ENCODE data around the gene PIP4K2A. TPM values are rescaled to one million over a fixed set of nuclear protein-coding genes. Genes with fewer than 3 reads are reported as not detected.

PIP4K2A gene
- total and polyA plus RNA-seq, 4 donors = 7.3 to 42.2 (median 27.6) TPM

- no peak for TF ChIP-seq CTCF (IDR thresholded peaks at IDR 0.05; ENCODE audit: control extremely low read depth, extremely low read depth)
- H3K27ac ChIP-seq (ENCODE audit: low read depth in 1 of 2, low read length in 1 of 2) = peak overlapping the region in 1 of 2 donors; percentile 35
- no peaks in the 10 kb centered on the region for H3K9me3 ChIP-seq (ENCODE audit: control insufficient read depth in 4 of 4, insufficient read depth in 3 of 4, low read length in 3 of 4)
- H3K4me1 ChIP-seq (ENCODE audit: control insufficient read depth in 5 of 5, insufficient read depth in 5 of 5, low read length in 5 of 5) = peaks cover 9 to 60% (median 21%) of the 10 kb centered on the region in 5 donors
- DNase-seq = no peak
- H3K9ac ChIP-seq (ENCODE audit: insufficient read depth in 1 of 2, low read length in 2 of 2) = no peak overlapping the region
- no peak for ATAC-seq (ENCODE audit: insufficient read depth, low FRiP score)
- H3K4me3 ChIP-seq = no peak overlapping the region
- no peaks in the 10 kb centered on the region for H3K27me3 ChIP-seq (ENCODE audit: control insufficient read depth in 3 of 3, insufficient read depth in 3 of 3, low read length in 2 of 3)
- 74 to 96% methylated on average over 2 of the region's 2 CpGs for WGBS, 2 donors
- H3K36me3 ChIP-seq (ENCODE audit: control insufficient read depth in 4 of 4, insufficient read depth in 4 of 4, low read length in 4 of 4) = no peaks in the 10 kb centered on the region
These were observed 95.3 kb downstream of the PIP4K2A start for GRCh38 chr10:22619101-22619500.

- no peak overlapping the region for H3K4me3 ChIP-seq
- DNase-seq (no peak), ATAC-seq (ENCODE audit: insufficient read depth, low FRiP score) (no peak)
- no peaks in the 10 kb centered on the region for H3K27me3 ChIP-seq (ENCODE audit: control insufficient read depth in 3 of 3, insufficient read depth in 3 of 3, low read length in 2 of 3)
- H3K9ac ChIP-seq (ENCODE audit: insufficient read depth in 1 of 2, low read length in 2 of 2) = no peak overlapping the region
- H3K36me3 ChIP-seq (ENCODE audit: control insufficient read depth in 4 of 4, insufficient read depth in 4 of 4, low read length in 4 of 4) = no peaks in the 10 kb centered on the region
- H3K27ac ChIP-seq (ENCODE audit: low read depth in 1 of 2, low read length in 1 of 2) = peak overlapping the region; percentile 67 to 71
- H3K4me1 ChIP-seq (ENCODE audit: control insufficient read depth in 5 of 5, insufficient read depth in 5 of 5, low read length in 5 of 5) = peaks cover 9 to 55% (median 18%) of the 10 kb centered on the region in 5 donors
- TF ChIP-seq CTCF (IDR thresholded peaks at IDR 0.05; ENCODE audit: control extremely low read depth, extremely low read depth) = no peak
- no peaks in the 10 kb centered on the region for H3K9me3 ChIP-seq (ENCODE audit: control insufficient read depth in 4 of 4, insufficient read depth in 3 of 4, low read length in 3 of 4)
- 51 to 72% methylated on average over 4 of the region's 4 CpGs for WGBS, 2 donors
These were observed 96.1 kb downstream of the PIP4K2A start for GRCh38 chr10:22618078-22618785.

- ATAC-seq (ENCODE audit: insufficient read depth, low FRiP score) (no peak), DNase-seq (no peak)
- 56 to 80% methylated on average over 3 of the region's 3 CpGs for WGBS, 2 donors
- no peaks in the 10 kb centered on the region for H3K27me3 ChIP-seq (ENCODE audit: control insufficient read depth in 3 of 3, insufficient read depth in 3 of 3, low read length in 2 of 3)
- no peaks in the 10 kb centered on the region for H3K36me3 ChIP-seq (ENCODE audit: control insufficient read depth in 4 of 4, insufficient read depth in 4 of 4, low read length in 4 of 4)
- peak overlapping the region in 1 of 2 donors; percentile 71 for H3K27ac ChIP-seq (ENCODE audit: low read depth in 1 of 2, low read length in 1 of 2)
- TF ChIP-seq CTCF (IDR thresholded peaks at IDR 0.05; ENCODE audit: control extremely low read depth, extremely low read depth) = no peak
- peaks cover 9 to 52% (median 20%) of the 10 kb centered on the region in 5 donors for H3K4me1 ChIP-seq (ENCODE audit: control insufficient read depth in 5 of 5, insufficient read depth in 5 of 5, low read length in 5 of 5)
- no peak overlapping the region for H3K4me3 ChIP-seq
- no peaks in the 10 kb centered on the region for H3K9me3 ChIP-seq (ENCODE audit: control insufficient read depth in 4 of 4, insufficient read depth in 3 of 4, low read length in 3 of 4)
- H3K9ac ChIP-seq (ENCODE audit: insufficient read depth in 1 of 2, low read length in 2 of 2) = no peak overlapping the region
These were observed 96.9 kb downstream of the PIP4K2A start for GRCh38 chr10:22617516-22617915.

All from lung (tissue), 12 donors.